ENCODE results near the gene RANBP17. TPM values are rescaled to one million over a fixed set of nuclear protein-coding genes. Genes with fewer than 3 reads are reported as not detected.

The RANBP17 gene
- total and polyA plus RNA-seq, 2 of the 4 experiments (the other 2 are of a cell fraction) = 8.2 to 29.0 TPM

GRCh38 chr5:171299228-171299627, 437.4 kb downstream of the RANBP17 start:
- ChIA-PET POLR2A (ENCODE audit: unreplicated experiment) (no interaction called here), CTCF (no interaction called here)
- H2BK120ac ChIP-seq (ENCODE audit: low read depth, low read length) = no peak overlapping the region
- H4K8ac ChIP-seq (ENCODE audit: low read depth in 2 of 2, low read length in 2 of 2) = no peak overlapping the region
- no TSS peak for BruUV-seq (replicated peaks)
- H3K9ac ChIP-seq (ENCODE audit: low read depth, low read length) = no peak overlapping the region
- H3K9me1 ChIP-seq (ENCODE audit: insufficient read depth, low read length) = 0 out of 2 replicates have a peak, but pooled peaks cover 3% of the 10 kb centered on the region
- H3K27me3 ChIP-seq (ENCODE audit: control insufficient read depth, insufficient read depth, low read length) = peaks cover 4% of the 10 kb centered on the region
- H3K4me3 ChIP-seq (ENCODE audit: insufficient read depth, low read depth, low read length) = no peak overlapping the region
- no peak overlapping the region for H4K5ac ChIP-seq (ENCODE audit: low read depth, low read length)
- no peak overlapping the region for H3K4me2 ChIP-seq (ENCODE audit: low read depth, low read length)
- TF ChIP-seq MAZ (IDR thresholded peaks at IDR 0.05; ENCODE audit: borderline replicate concordance, low read depth, low read length) (no peak), POLR2A (IDR thresholded peaks at IDR 0.05; ENCODE audit: low read depth, low read length) (no peak), SMC3 (IDR thresholded peaks at IDR 0.05; ENCODE audit: low read depth, low read length) (no peak)
- H2AFZ ChIP-seq (replicated peaks; ENCODE audit: low read length, poor library complexity) = no peak overlapping the region
- no peak overlapping the region for H3K14ac ChIP-seq (replicated peaks; ENCODE audit: low read depth, low read length)
- no peak overlapping the region for H4K91ac ChIP-seq (ENCODE audit: insufficient read depth, low read depth, low read length)
- no peaks in the 10 kb centered on the region for H4K20me1 ChIP-seq (ENCODE audit: insufficient read depth, low read length)
- no peak overlapping the region for H3K23ac ChIP-seq (ENCODE audit: low read depth, low read length)
- H3K79me1 ChIP-seq (ENCODE audit: low read depth in 1 of 2, low read length in 2 of 2) = no peaks in the 10 kb centered on the region
- H3K18ac ChIP-seq (ENCODE audit: low read depth, low read length) = no peak overlapping the region
- no peak overlapping the region for H2AK9ac ChIP-seq (replicated peaks; ENCODE audit: low read depth, low read length, poor library complexity)
- H2BK5ac ChIP-seq (ENCODE audit: low read depth, low read length, poor library complexity, severe bottlenecking) = no peak overlapping the region
- no peaks in the 10 kb centered on the region for H3K9me3 ChIP-seq (ENCODE audit: control insufficient read depth, insufficient read depth, low read length)
- H2BK15ac ChIP-seq (ENCODE audit: low read depth, low read length) = no peak overlapping the region
- no peak overlapping the region for H3K56ac ChIP-seq (ENCODE audit: extremely low read depth, insufficient read depth, low read length)
- in situ Hi-C loops (cut with MboI; ENCODE audit: low sequenced_read_pairs) = no loop called here
- no peak overlapping the region for H2BK20ac ChIP-seq (ENCODE audit: low read depth, low read length)
- intact Hi-C loops (cut with micrococcal nuclease) = no loop called here
- peaks cover 8% of the 10 kb centered on the region for H3K4me1 ChIP-seq (ENCODE audit: control insufficient read depth, insufficient read depth, low read length)
- no peak overlapping the region for H3K27ac ChIP-seq (ENCODE audit: insufficient read depth, low read length)
- H3K36me3 ChIP-seq (ENCODE audit: control insufficient read depth, insufficient read depth, low read length) = peaks cover 5% of the 10 kb centered on the region
- dilution Hi-C loops (cut with HindIII; ENCODE audit: low sequenced_read_pairs, unreplicated experiment) = no loop called here
- DNase-seq (no peak), ATAC-seq (ENCODE audit: low read depth) (no peak)
- no CpG with 5 or more reads among the region's 4 CpGs for WGBS, 2 experiments (ENCODE audit: extremely low coverage in 2 of 2, insufficient read length in 1 of 2)
- H2AK5ac ChIP-seq (ENCODE audit: low read depth, low read length) = no peak overlapping the region
- H3K4ac ChIP-seq (ENCODE audit: low read depth, low read length) = no peak overlapping the region

All from IMR-90 (cell line).